DOHH2 (cell line): ENCODE data around the gene KRTAP4-12.
"Not testable (repeated sequence)": the region's sequence is repeated elsewhere in the genome, so short reads cannot be mapped to it uniquely, and the experiment has no call there.

ENCODE experiments used
- H3F3A ChIP-seq: fragments of 200-600 bp; sonication (generic), shearing (Covaris generic); 2 replicates; pipeline ENCODE4 v1.6.0; 2016; ENCODE audit warnings: antibody characterized with exemption, mild to moderate bottlenecking; ENCODE audit not compliant: control insufficient read depth, insufficient read depth
- H3K27ac ChIP-seq: fragments of 200-600 bp; sonication (generic); 2 replicates; pipeline ENCODE4 v1.5.1; 2014; ENCODE audit warnings: low read depth, mild to moderate bottlenecking, low read length, moderate library complexity
- H3K27me3 ChIP-seq: fragments of 200-600 bp; sonication (generic); 2 replicates; pipeline ENCODE4 v1.6.1; 2014; ENCODE audit warnings: mild to moderate bottlenecking, low read length, mixed read lengths; ENCODE audit not compliant: control insufficient read depth
- H3K36me3 ChIP-seq: fragments of 200-600 bp; sonication (generic); 2 replicates; pipeline ENCODE4 v1.6.1; 2014; ENCODE audit warnings: mild to moderate bottlenecking, low read length, moderate library complexity, mixed read lengths; ENCODE audit not compliant: control insufficient read depth
- H3K4me1 ChIP-seq: fragments of 200-600 bp; sonication (generic); 2 replicates; pipeline ENCODE4 v1.6.1; 2014; ENCODE audit warnings: mild to moderate bottlenecking, low read length, mixed read lengths; ENCODE audit not compliant: control insufficient read depth
- H3K4me2 ChIP-seq: fragments of 200-600 bp; sonication (generic); 2 replicates; pipeline ENCODE4 v1.6.0; 2014; ENCODE audit warnings: mild to moderate bottlenecking, low read length, moderate library complexity
- H3K4me3 ChIP-seq: fragments of 200-600 bp; sonication (generic); 2 replicates; pipeline ENCODE4 v1.5.1; 2014; ENCODE audit warnings: mild to moderate bottlenecking, low read length, mixed read lengths
- H3K79me2 ChIP-seq: fragments of 200-600 bp; sonication (generic); 2 replicates; pipeline ENCODE4 v1.6.1; 2014; ENCODE audit warnings: mild to moderate bottlenecking, low read length, mixed read lengths; ENCODE audit not compliant: control insufficient read depth
- H3K9me2 ChIP-seq: fragments of 200-600 bp; sonication (generic); replicated peaks from 2 replicates; pipeline ENCODE4 v1.6.1; 2014; ENCODE audit warnings: mild to moderate bottlenecking, low read length, mixed read lengths; ENCODE audit not compliant: control insufficient read depth
- H3K9me3 ChIP-seq: fragments of 200-600 bp; sonication (generic); 2 replicates; pipeline ENCODE4 v1.6.1; 2014; ENCODE audit warnings: antibody characterized with exemption, low read length, mixed read lengths; ENCODE audit not compliant: control insufficient read depth, insufficient read depth
- H4K20me1 ChIP-seq: fragments of 200-600 bp; sonication (generic); 2 replicates; pipeline ENCODE4 v1.6.0; 2014; ENCODE audit warnings: low read depth, mild to moderate bottlenecking, antibody characterized with exemption, low read length, moderate library complexity; ENCODE audit not compliant: control insufficient read depth, insufficient read depth
- CTCF ChIP-seq: fragments of 200-600 bp; sonication (generic); IDR thresholded peaks from one replicate; pipeline ENCODE4 v1.5.1; 2014; ENCODE audit warnings: antibody characterized with exemption, mild to moderate bottlenecking, low read depth, low read length; ENCODE audit not compliant: poor library complexity, severe bottlenecking
- EZH2phosphoT487 ChIP-seq: fragments of 200-600 bp; sonication (generic); IDR thresholded peaks from 2 replicates; pipeline ENCODE4 v1.6.1; 2017; ENCODE audit warnings: borderline replicate concordance, mild to moderate bottlenecking, antibody characterized with exemption, low read length, moderate library complexity, mixed read lengths

Gene KRTAP4-12

GRCh38 chr17:41163828-41164227 lies 39.8 kb upstream of the KRTAP4-12 start:
- Histone ChIP-seq H3K79me2 (no peaks in the 10 kb centered on the region), H3K27ac (no peak overlapping the region), H3K36me3 (no peaks in the 10 kb centered on the region), H3K4me2 (no peak overlapping the region), H3K4me3 (no peak overlapping the region), H3K9me2 (no peaks in the 10 kb centered on the region), H3K9me3 (no peaks in the 10 kb centered on the region), H3K27me3 (no peaks in the 10 kb centered on the region), H4K20me1 (no peaks in the 10 kb centered on the region), H3K4me1 (no peaks in the 10 kb centered on the region), H3F3A (no peaks in the 10 kb centered on the region)
- TF ChIP-seq EZH2phosphoT487 (no peak), CTCF (no peak)

- Histone ChIP-seq H3K4me3 (no peak within 1 kb of the TSS), H3K9me2 (no peaks in the 10 kb centered on the region), H3K27me3 (no peaks in the 10 kb centered on the region), H3K27ac (no peak within 1 kb of the TSS), H4K20me1 (no peaks in the 10 kb centered on the region), H3K4me1 (no peaks in the 10 kb centered on the region), H3K36me3 (no peaks in the 10 kb centered on the region), H3F3A (no peaks in the 10 kb centered on the region), H3K79me2 (no peaks in the 10 kb centered on the region), H3K9me3 (no peaks in the 10 kb centered on the region), H3K4me2 (no peak within 1 kb of the TSS)
- TF ChIP-seq CTCF: no peak
- no peak for TF ChIP-seq EZH2phosphoT487
These were observed 36.7 kb upstream of the KRTAP4-12 start, which contains the start of gene KRTAP4-4 for GRCh38 chr17:41160648-41161047. Gene KRTAP4-4 (minus strand): TSS chr17:41160748. CDS start chr17:41160691, 57 bp downstream.

- not testable (repeated sequence) for H3K4me1 ChIP-seq, H3K4me3 ChIP-seq, H3K79me2 ChIP-seq, H3K9me3 ChIP-seq, H3K4me2 ChIP-seq, H3K27ac ChIP-seq, H3K27me3 ChIP-seq, H3K9me2 ChIP-seq, H3F3A ChIP-seq, H4K20me1 ChIP-seq, H3K36me3 ChIP-seq
These were observed 36.2 kb upstream of the KRTAP4-12 start for GRCh38 chr17:41160190-41160589.

- H3K4me3 ChIP-seq: no peak overlapping the region
- H3K27ac ChIP-seq: no peak overlapping the region
- peaks cover 21% of the 10 kb centered on the region for H3K4me1 ChIP-seq
- no peaks in the 10 kb centered on the region for H3F3A ChIP-seq
- no peaks in the 10 kb centered on the region for H4K20me1 ChIP-seq
- no peaks in the 10 kb centered on the region for H3K27me3 ChIP-seq
- no peaks in the 10 kb centered on the region for H3K79me2 ChIP-seq
- no peaks in the 10 kb centered on the region for H3K9me3 ChIP-seq
- no peak overlapping the region for H3K4me2 ChIP-seq
- H3K36me3 ChIP-seq: no peaks in the 10 kb centered on the region
- H3K9me2 ChIP-seq: no peaks in the 10 kb centered on the region
- TF ChIP-seq EZH2phosphoT487: no peak
- TF ChIP-seq CTCF: no peak
These were observed 29.9 kb upstream of the KRTAP4-12 start for GRCh38 chr17:41153856-41154255.
